EH (cell line): ENCODE data around the gene PHF13.

ENCODE experiments used
- DNase-seq: peaks from one replicate; pipeline ENCODE4 v3.0.0-alpha.2; 2015; ENCODE audit warnings: low read depth

The PHF13 gene

GRCh38 chr1:6602669-6603237 is 10.8 kb upstream of the PHF13 start, which contains the start of gene KLHL21:
Gene KLHL21 (minus strand): TSS chr1:6602869. CDS start chr1:6602817, 52 bp downstream.
- DNase-seq: peak; percentile 93

- DNase-seq: peak; percentile 81
These were observed 10.2 kb upstream of the PHF13 start for GRCh38 chr1:6603238-6603914.

GRCh38 chr1:6603915-6604558 is 9.5 kb upstream of the PHF13 start:
- peak; percentile 94 for DNase-seq

GRCh38 chr1:6612641-6613360 is 730 bp upstream of the PHF13 start:
- peak; percentile 54 for DNase-seq

- peak; percentile 50 for DNase-seq
These were observed 743 bp downstream of the PHF13 start for GRCh38 chr1:6614019-6614928.

- peak; percentile 9 for DNase-seq
These were observed 1.6 kb downstream of the PHF13 start for GRCh38 chr1:6614929-6615785.

GRCh38 chr1:6619045-6619444 is 5.5 kb downstream of the PHF13 start:
- DNase-seq: no peak

- DNase-seq: no peak
These were observed 8.2 kb downstream of the PHF13 start for GRCh38 chr1:6621429-6622391.

- no peak for DNase-seq
These were observed 9.0 kb downstream of the PHF13 start for GRCh38 chr1:6622396-6623152.

GRCh38 chr1:6623269-6623965 is 9.9 kb downstream of the PHF13 start:
- DNase-seq: peak; percentile 40

GRCh38 chr1:6624710-6625583 is 11.4 kb downstream of the PHF13 start, which contains the start of gene THAP3:
Gene THAP3 (plus strand): TSS chr1:6624868. CDS start chr1:6625219, 351 bp downstream.
- peak; percentile 88 for DNase-seq

GRCh38 chr1:6625584-6626149 is 12.1 kb downstream of the PHF13 start:
- DNase-seq: peak; percentile 61

GRCh38 chr1:6627031-6627430 is 13.5 kb downstream of the PHF13 start:
- no peak for DNase-seq

GRCh38 chr1:6627841-6628545 is 14.5 kb downstream of the PHF13 start:
- no peak for DNase-seq

- DNase-seq: no peak
These were observed 15.5 kb downstream of the PHF13 start for GRCh38 chr1:6628971-6629479.

- no peak for DNase-seq
These were observed 16.5 kb downstream of the PHF13 start for GRCh38 chr1:6630027-6630426.
